HS-5 (cell line): ENCODE data around the gene TADA2A.

ENCODE experiments used
- DNase-seq: peaks from one replicate; pipeline ENCODE4 v3.0.0-alpha.2; 2012; ENCODE audit warnings: low read depth

TADA2A gene

GRCh38 chr17:37523715-37524219 lies 117.1 kb downstream of the TADA2A start:
- no peak for DNase-seq

DNA sequence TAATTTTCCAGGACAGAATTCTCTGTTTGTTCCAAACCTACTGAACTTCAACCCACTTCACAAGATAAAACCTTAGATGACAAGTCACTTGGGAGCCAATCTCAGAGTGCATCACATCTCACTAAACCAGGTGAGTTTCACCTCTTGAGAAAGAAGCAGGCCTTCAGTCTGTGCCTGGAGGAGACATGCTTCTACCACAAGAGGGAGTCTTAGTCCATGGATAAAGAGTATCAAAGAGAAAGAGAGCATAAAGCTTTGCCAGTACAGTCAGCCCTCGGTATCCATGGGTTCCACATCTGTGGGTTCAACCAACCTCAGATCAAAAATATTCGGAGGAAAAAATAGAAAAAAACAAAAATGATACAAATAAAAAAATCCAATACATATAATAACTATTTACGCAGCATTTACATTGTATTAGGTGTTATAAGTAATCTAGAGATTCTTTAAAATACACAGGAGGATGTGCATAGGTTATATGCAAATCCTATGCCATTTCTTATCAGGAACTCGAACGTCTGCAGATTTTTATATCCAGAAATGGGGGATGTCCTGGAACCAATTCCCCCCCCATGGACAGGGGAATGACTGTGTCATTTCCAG lies 120.7 kb downstream of the TADA2A start:
- no peak for DNase-seq
